Common myeloid progenitor, CD34-positive (primary cell): ENCODE measurements around the gene SPOPL. TPM values are rescaled to one million over a fixed set of nuclear protein-coding genes. Genes with fewer than 3 reads are reported as not detected.
"Not testable (repeated sequence)": the region's sequence is repeated elsewhere in the genome, so short reads cannot be mapped to it uniquely, and the experiment has no call there.

ENCODE experiments used
- CTCF ChIA-PET: fragments of 350-600 bp; sonication (Branson Sonifier 250); formaldehyde crosslinking; loops from one replicate; lab custom pipeline; 2021; ENCODE audit warnings: antibody characterized with exemption; lab: Charles Lee
- POLR2A ChIA-PET: fragments of 350-600 bp; sonication (Branson Sonifier 250); formaldehyde crosslinking; loops from one replicate; lab custom pipeline; 2021; ENCODE audit warnings: antibody characterized with exemption; lab: Charles Lee
- DNase-seq, 3 donors: peaks; one replicate each; pipeline versions ENCODE4 v3.0.0 to v3.0.0-alpha.2; 2013
- H3K27ac ChIP-seq, 2 experiments: 1 replicate in 1 of 2; 2 replicates in 1 of 2; pipeline ENCODE4 v1.7.0; 2013; ENCODE audit warnings: inconsistent platforms in 2 of 2, low read length in 2 of 2, mild to moderate bottlenecking in 2 of 2, low read depth in 1 of 2, moderate library complexity in 1 of 2; ENCODE audit not compliant: severe bottlenecking in 2 of 2, insufficient read depth in 1 of 2, poor library complexity in 1 of 2
- H3K27me3 ChIP-seq, 5 experiments: replicated peaks in 2 of 5; 1 replicate in 3 of 5; 2 replicates in 2 of 5; pipeline versions ENCODE4 v1.6.1 to v1.7.0; 2013; ENCODE audit warnings: low read length in 4 of 5, mild to moderate bottlenecking in 2 of 5, moderate library complexity in 2 of 5, inconsistent platforms in 1 of 5; ENCODE audit not compliant: insufficient read depth in 5 of 5, control insufficient read depth in 4 of 5
- H3K36me3 ChIP-seq, 4 experiments: 1 replicate in 2 of 4; 2 replicates in 2 of 4; pipeline versions ENCODE4 v1.6.1 to v1.7.0; 2013; ENCODE audit warnings: low read length in 3 of 4, control low read depth in 1 of 4, mild to moderate bottlenecking in 1 of 4; ENCODE audit not compliant: control insufficient read depth in 4 of 4, insufficient read depth in 4 of 4
- H3K4me1 ChIP-seq, 4 experiments: 1 replicate in 3 of 4; 2 replicates in 1 of 4; pipeline versions ENCODE4 v1.6.1 to v1.7.1; 2013; ENCODE audit warnings: low read length in 3 of 4, mild to moderate bottlenecking in 3 of 4, control low read depth in 1 of 4, inconsistent platforms in 1 of 4, moderate library complexity in 1 of 4; ENCODE audit not compliant: control insufficient read depth in 4 of 4, insufficient read depth in 4 of 4; ENCODE audit errors: control extremely low read depth in 1 of 4
- H3K4me3 ChIP-seq, 7 experiments: 1 replicate in 4 of 7; 2 replicates in 3 of 7; pipeline versions ENCODE4 v1.5.1 to v1.7.0; 2013; ENCODE audit warnings: mild to moderate bottlenecking in 7 of 7, low read length in 6 of 7, moderate library complexity in 6 of 7, inconsistent platforms in 2 of 7, low read depth in 2 of 7, control low read depth in 1 of 7; ENCODE audit not compliant: insufficient read depth in 4 of 7, control insufficient read depth in 1 of 7; ENCODE audit errors: extremely low read depth in 1 of 7
- H3K9me3 ChIP-seq, 5 experiments: 1 replicate in 4 of 5; 2 replicates in 1 of 5; pipeline versions ENCODE4 v1.6.1 to v1.7.1; 2013; ENCODE audit warnings: low read length in 4 of 5, mild to moderate bottlenecking in 2 of 5, inconsistent platforms in 1 of 5, low read depth in 1 of 5, moderate library complexity in 1 of 5; ENCODE audit not compliant: control insufficient read depth in 4 of 5, insufficient read depth in 2 of 5; ENCODE audit errors: control extremely low read depth in 1 of 5
- WGBS: methylation state at CpG from one replicate; pipeline ENCODE4 v1.1.5; 2013; ENCODE audit not compliant: insufficient coverage; 5-methylcytosine and 5-hydroxymethylcytosine counted together
- polyA plus RNA-seq: library from polyadenylated mRNA; unstranded; fragments of 120-200 nt; gene quantifications from one replicate; pipeline ENCODE4 v1.2.1, GENCODE V29; 2013

SPOPL gene
- 28.9 TPM for polyA plus RNA-seq

DNA sequence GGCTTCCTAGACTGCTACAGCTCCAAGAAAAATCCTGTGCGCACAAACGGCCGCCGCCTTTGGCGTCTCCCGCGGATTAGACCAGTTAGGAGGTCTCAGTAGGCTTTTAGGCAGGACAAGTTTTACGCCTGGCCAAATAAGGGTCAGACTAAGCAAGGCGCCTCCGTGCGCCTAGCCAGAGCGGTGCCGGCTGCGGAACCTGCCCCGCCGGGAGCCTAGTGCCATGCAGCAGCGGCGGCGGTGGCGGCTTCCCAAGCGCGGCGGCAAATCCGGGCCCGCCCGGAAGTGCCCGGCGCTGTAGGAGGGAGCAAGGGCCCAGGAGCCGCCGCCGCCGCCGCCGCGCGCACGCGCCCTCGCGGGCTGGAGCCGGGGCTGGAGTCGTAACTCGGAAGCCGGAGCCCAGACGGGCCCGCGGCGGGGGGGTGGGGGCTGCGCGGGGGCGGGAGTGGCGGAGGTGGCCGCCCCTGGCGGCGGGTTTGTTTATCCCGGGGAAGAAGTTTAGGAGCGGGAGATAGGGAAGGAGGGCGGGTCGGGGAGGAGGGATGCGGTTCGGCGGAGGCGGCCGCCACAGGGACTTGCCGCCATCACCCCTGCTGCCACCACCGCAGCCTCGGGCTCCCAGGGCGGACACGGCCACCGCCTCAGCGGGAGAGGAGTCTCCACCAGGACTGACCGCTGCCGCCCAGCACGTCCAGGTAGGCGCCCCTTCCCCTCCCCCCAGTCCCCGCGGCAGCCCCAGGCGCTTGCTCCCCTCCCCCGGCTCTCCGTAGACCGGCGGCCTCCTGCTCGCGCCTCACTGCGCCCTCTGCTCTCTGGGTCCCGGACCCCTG, at the start of gene SPOPL:
Gene SPOPL, plus strand, starts transcription at position 346 of the 830 bp plus-strand sequence. CDS start 48,447 bp downstream, outside the sequence.
- POLR2A ChIA-PET, result no interaction called here

DNA sequence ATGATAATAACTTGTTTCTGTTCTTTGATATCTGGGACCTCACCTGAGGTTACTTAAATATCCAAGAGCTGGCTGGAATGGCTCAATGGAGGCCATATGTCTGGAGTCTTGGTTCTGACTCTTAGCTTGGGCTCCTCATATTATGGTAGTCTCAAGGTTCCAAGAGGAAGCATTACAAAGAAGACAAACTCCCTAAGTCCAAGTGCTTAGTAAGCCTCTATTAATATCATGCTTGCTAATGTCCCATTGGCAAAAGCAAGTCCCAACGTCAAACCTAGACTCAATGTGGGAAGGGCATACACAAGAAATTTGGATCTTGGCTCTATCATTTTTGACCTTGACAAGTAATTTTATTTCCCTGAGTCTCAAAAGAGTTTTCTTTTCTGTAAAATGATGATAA, 49.2 kb upstream of the SPOPL start:
- H3K27me3 ChIP-seq, result no peaks in the 10 kb centered on the region
- no peak for DNase-seq
- H3K27ac ChIP-seq, result no peak overlapping the region
- H3K4me1 ChIP-seq, result peaks cover 0 to 4% (median 1%) of the 10 kb centered on the region in 4 experiments
- 100% methylated on average over 1 of the region's 1 CpG for whole genome bisulfite sequencing
- CTCF ChIA-PET, result no interaction called here
- peaks cover 0 to 2% (median 0%) of the 10 kb centered on the region in 5 experiments for H3K9me3 ChIP-seq
- H3K36me3 ChIP-seq, result no peaks in the 10 kb centered on the region
- POLR2A ChIA-PET, result no interaction called here
- H3K4me3 ChIP-seq, result no peak overlapping the region

More for the DNA sequence above, at the start of gene SPOPL:
- WGBS, result 0% methylated on average over 49 of the region's 86 CpGs
- CTCF ChIA-PET, result interaction anchor here (0.8 to 1.3 kb wide), 3 partner anchors 14 to 327 kb away, joined by 3 read pairs; no protein-coding TSS in a partner anchor
- Histone ChIP-seq H3K27me3 (no peaks in the 10 kb centered on the region), H3K4me1 (peaks cover 18 to 41% (median 30%) of the 10 kb centered on the region in 4 experiments), H3K4me3 (peak within 1 kb of the TSS; percentile 73 to 99 (median 95)), H3K27ac (peak within 1 kb of the TSS; percentile 66 to 90), H3K36me3 (no peaks in the 10 kb centered on the region), H3K9me3 (no peaks in the 10 kb centered on the region)
- DNase-seq, result peak; percentile 85 to 92 (median 89)

- Histone ChIP-seq H3K27ac (no peak overlapping the region), H3K36me3 (no peaks in the 10 kb centered on the region), H3K4me1 (peaks cover 0 to 4% (median 1%) of the 10 kb centered on the region in 4 experiments), H3K27me3 (no peaks in the 10 kb centered on the region), H3K9me3 (peaks cover 0 to 4% (median 2%) of the 10 kb centered on the region in 5 experiments), H3K4me3 (no peak overlapping the region)
- 97% methylated on average over 5 of the region's 8 CpGs for WGBS
- ChIA-PET POLR2A (no interaction called here), CTCF (interaction anchor here (1.0 kb wide), 1 partner anchor 333 kb away, joined by 3 read pairs; no protein-coding TSS in a partner anchor)
- no peak for DNase-seq
These were observed 47.8 kb upstream of the SPOPL start for GRCh38 chr2:138453815-138454214.

GRCh38 chr2:138454761-138455160, 46.8 kb upstream of the SPOPL start:
- peaks cover 0 to 4% (median 1%) of the 10 kb centered on the region in 4 experiments for H3K4me1 ChIP-seq

DNA sequence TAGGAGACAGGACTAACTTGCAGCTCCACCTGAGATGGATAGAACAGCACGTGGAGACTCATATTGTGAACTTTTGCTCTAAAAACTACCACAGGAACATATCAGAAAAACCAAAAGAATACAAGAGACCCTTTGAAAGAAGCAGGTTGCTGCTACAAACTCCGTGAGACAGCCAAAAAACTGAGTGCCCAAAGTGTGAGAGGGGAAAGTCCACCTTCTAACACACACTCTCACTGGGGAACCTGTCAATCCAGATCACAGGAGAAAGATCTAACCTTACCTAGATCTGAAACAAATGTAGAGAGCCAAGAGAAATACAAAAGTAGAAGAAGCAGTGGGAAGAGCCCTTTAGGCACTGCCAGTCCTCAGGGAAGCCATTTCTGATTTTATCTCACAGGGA, 46.3 kb upstream of the SPOPL start:
- H3K4me3 ChIP-seq, result no peak overlapping the region
- H3K4me1 ChIP-seq, result peaks cover 0 to 4% (median 1%) of the 10 kb centered on the region in 4 experiments
- whole genome bisulfite sequencing, result no CpG with 5 or more reads among the region's 2 CpGs
- no peaks in the 10 kb centered on the region for H3K36me3 ChIP-seq
- POLR2A ChIA-PET, result no interaction called here
- CTCF ChIA-PET, result no interaction called here
- H3K27ac ChIP-seq, result no peak overlapping the region
- no peaks in the 10 kb centered on the region for H3K27me3 ChIP-seq
- peaks cover 0 to 5% (median 2%) of the 10 kb centered on the region in 5 experiments for H3K9me3 ChIP-seq
- DNase-seq, result no peak

More at GRCh38 chr2:138454761-138455160, 46.8 kb upstream of the SPOPL start:
- peak in 2 of 3 donors; percentile 6 to 61 for DNase-seq
- no peaks in the 10 kb centered on the region for H3K36me3 ChIP-seq
- CTCF ChIA-PET, result no interaction called here
- POLR2A ChIA-PET, result no interaction called here
- H3K27ac ChIP-seq, result no peak overlapping the region
- H3K27me3 ChIP-seq, result no peaks in the 10 kb centered on the region
- peaks cover 0 to 5% (median 2%) of the 10 kb centered on the region in 5 experiments for H3K9me3 ChIP-seq
- no CpG with 5 or more reads among the region's 2 CpGs for WGBS
- no peak overlapping the region for H3K4me3 ChIP-seq

- ChIA-PET CTCF (no interaction called here), POLR2A (no interaction called here)
- peaks cover 0 to 5% (median 2%) of the 10 kb centered on the region in 5 experiments for H3K9me3 ChIP-seq
- peaks cover 0 to 4% (median 1%) of the 10 kb centered on the region in 4 experiments for H3K4me1 ChIP-seq
- no peak for DNase-seq
- no peaks in the 10 kb centered on the region for H3K36me3 ChIP-seq
- WGBS, result 80% methylated on average over 1 of the region's 2 CpGs
- no peak overlapping the region for H3K4me3 ChIP-seq
- H3K27ac ChIP-seq, result no peak overlapping the region
- H3K27me3 ChIP-seq, result no peaks in the 10 kb centered on the region
These were observed 45.9 kb upstream of the SPOPL start for GRCh38 chr2:138455691-138456090.

- POLR2A ChIA-PET, H3K36me3 ChIP-seq, DNase-seq, H3K27ac ChIP-seq, H3K4me1 ChIP-seq, CTCF ChIA-PET, H3K4me3 ChIP-seq, H3K27me3 ChIP-seq: not testable (repeated sequence)
- WGBS, result 93% methylated on average over 2 of the region's 3 CpGs
- H3K9me3 ChIP-seq, result peaks cover 0 to 11% (median 2%) of the 10 kb centered on the region in 5 experiments
These were observed 38.9 kb upstream of the SPOPL start for GRCh38 chr2:138462689-138463088.
